COR-L47 (cell line): ENCODE data around the gene AGA.
A peak's percentile ranks its signal among the peaks of the same experiment; 100 is the strongest.

ENCODE experiments used
- DNase-seq: peaks from one replicate; lab custom pipeline; 2025; lab: John Stamatoyannopoulos, UW

The AGA gene

GRCh38 chr4:177447417-177448004, 5.3 kb upstream of the AGA start:
- DNase-seq = no peak

DNA sequence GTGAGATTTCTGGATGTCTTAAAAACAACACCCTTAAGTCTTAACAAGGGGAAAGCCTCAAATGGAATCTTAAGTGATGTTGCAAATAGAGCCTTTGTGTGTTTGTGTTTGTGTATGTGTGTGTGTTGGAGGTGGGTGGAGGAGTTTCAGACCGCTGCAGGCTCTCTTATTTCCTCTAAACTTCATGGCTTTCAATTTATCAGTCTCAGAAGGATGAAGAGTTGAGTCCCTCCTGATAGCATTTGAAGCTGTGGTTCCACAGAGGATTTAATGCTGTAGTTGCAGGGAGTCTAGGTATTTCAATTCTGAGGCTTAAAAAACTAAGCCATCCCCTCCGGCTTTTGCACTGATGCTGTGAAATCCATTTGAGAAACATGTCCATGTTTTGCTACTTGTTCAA, 4.3 kb upstream of the AGA start:
- DNase-seq = no peak

DNA sequence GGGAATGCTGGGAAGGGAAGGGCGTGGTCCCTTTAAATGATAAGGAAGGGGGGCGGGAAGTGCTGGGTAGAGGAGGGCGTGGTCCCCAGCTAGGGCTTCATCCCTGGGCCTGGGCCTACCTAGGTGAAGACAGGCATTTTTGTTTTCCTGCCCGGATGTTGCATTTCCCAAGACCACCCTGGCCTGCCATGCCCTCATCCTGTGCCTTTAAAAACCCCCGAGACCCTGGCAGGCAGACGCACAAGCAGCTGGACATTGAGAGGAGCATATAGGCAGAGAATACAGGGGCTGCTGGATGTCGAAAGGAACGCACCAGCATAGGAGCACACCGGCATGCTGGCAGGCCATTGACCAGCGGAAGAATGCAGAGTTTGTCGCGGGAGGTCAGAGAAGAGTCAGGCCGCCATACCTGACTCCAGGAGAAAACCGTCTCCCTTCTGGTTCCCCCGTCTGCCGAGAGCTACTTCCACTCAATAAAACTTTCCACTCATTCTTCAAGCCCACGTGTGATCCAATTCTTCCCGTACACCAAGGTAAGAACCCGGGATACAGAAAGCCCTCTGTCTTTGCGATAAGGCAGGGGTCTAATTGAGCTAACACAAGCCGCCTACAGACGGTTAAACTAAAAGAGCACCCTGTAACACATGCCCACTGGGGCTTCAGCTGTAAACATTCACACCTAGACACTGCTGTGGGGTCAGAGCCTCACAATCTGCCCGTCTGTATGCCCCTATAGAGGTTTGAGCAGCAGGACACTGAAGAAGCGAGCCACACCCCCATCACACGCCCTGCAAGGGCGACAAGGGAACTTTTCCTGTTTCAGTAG, 2.9 kb upstream of the AGA start:
- DNase-seq = peak; percentile 57

DNA sequence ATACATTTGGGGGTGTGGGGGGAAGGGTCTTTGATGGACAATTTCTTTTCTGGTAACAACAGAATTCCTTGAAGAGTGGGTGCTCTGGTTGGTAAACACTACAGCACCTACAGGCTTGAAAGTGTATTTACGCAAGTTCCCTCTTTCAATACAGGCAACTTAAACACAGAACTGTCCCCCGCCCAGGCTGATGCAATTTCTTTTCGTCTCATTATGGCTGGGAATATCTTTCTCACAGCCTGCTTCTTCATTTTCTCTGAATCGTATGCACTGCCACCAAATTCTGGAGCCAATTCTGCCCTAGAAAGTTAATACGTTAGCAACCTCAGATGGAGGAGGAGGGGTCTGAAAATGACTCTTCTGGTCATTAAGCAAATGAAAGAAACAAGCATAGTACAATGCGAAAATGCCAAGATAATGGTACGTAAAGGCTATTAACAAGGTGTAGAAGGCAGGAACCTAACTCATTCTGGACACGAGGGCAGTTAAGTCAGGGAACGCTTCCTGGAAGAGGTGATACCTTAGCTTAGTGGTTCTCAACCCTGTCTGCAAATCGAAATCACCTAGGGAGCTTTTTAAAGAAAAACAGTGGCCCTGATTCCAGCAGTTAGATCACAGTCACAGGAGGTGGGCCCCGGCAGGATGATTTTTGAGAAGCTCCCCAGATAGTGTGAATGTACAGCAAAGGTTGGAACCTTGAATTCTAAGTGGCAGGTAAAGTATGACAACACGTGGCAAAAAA, 1.0 kb downstream of the AGA start:
- DNase-seq = peak; percentile 6

DNA sequence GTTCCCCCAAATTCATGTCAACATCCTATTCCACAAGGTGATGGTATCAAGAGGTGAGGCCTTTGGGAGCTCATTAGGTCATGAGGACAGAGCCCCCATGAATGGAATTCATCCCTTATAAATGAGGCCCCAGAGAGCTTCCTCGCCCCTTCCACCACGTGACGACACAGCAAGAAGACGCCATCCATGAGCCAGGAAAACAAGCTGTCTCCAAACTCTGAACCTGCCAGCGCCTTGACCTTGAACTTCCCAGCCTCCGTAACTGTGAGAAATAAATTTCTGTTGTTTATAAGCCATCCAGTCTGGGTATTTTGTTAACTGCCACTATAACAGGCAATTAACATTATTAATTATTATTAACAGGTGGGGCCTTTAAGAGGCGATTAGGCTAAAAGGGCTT, 5.8 kb downstream of the AGA start:
- no peak for DNase-seq

DNA sequence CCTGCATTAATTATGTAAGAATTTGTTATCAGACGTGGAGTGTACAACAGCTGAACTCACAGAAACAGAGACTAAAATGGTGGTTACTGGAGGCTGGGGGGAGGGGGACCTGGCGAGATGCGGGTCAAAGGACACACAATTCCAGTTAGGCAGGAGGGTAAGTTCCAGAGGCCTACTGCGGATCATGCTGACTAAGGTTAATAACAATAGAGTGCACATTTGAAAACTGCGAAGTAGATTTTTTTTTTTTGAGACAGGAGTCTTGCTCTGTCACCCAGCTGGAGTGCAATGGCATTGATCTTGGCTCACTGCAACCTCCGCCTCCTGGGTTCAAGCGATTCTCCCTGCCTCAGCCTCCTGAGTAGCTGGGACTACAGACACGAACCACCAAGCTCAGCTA, 7.6 kb downstream of the AGA start:
- no peak for DNase-seq

GRCh38 chr4:177427192-177427591, 15.0 kb downstream of the AGA start:
- no peak for DNase-seq

DNA sequence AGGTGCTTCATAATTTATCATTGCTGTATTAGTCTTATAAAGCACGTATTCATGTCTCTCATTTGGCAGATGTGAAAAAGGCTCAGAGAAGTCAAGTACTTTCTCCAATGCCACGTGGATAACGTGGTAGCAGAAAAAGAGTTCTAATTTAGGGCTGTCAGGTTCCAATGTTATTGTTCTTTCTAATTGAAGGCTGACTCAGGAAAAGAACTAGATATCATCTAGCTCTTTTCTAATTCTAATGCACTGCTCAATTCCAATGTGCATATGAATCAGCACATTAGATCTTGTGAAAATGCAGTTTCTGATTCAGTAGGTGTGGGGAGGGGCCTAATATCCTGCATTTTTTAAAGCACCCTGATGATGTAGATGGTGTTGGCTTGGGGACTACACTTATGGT, 22.8 kb downstream of the AGA start:
- no peak for DNase-seq

GRCh38 chr4:177413656-177414055, 28.6 kb downstream of the AGA start:
- no peak for DNase-seq

- DNase-seq = no peak
These were observed 29.2 kb downstream of the AGA start for GRCh38 chr4:177413076-177413475.

DNA sequence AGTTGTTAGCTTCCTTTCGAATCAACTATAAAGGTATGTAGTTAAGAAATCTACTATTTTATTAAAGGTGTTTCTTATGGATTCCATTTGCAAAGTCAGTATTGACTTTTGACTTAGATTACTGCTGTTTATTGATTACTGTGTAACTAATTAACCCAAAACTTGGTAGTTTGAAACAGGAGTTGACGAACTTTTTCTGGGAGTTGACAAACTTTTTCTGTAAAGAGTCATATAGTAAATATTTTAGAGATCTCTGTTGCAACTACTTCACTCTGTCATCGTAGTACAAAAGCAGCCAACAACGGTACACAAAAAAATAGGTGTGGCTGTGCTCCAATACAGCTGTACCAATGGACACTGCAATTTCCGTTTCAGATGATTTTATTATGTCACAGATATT, 30.2 kb downstream of the AGA start:
- no peak for DNase-seq

DNA sequence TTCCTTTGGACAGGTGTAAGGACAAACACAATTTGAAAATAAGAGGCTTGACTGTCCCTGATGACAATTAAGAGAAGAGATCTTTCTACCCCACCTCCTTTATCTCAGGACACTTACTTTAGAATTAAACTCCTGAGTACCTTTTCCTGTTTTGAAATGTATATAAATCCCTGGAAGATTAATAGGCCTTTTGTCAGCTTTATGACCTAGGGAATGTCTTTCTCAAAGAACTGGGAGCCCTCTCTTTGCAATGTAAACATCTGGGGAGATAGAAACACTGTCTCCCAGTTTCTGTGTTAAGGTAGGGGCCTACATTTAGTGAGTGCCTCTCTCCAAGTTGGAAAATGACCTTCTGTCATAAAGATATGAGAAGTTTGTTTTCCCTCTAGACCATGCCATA, 31.7 kb downstream of the AGA start:
- DNase-seq = no peak

- no peak for DNase-seq
These were observed 34.2 kb downstream of the AGA start for GRCh38 chr4:177408023-177408422.

- no peak for DNase-seq
These were observed 36.7 kb downstream of the AGA start for GRCh38 chr4:177405508-177405907.

- DNase-seq = no peak
These were observed 37.3 kb downstream of the AGA start for GRCh38 chr4:177404986-177405385.

DNA sequence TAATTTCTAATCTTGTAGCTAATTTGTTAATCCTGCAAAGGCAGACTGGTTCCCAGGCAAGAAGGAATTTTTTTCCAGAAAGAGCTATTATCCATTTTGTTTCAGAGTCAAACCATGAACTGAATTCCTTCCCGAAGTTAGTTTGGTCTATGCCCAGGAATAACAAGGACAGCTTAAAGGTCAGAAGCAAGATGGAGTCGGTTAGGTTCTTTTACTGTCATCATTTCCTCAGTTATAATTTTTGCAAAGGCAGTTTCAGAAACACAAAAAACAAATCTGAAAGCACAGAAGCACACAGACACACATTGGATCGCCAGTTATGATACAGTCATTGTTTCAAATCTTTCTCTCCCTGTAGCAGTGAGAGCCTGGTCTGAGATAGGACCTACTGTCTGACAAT, 37.9 kb downstream of the AGA start:
- no peak for DNase-seq

GRCh38 chr4:177403746-177404145, 38.5 kb downstream of the AGA start:
- DNase-seq = no peak

GRCh38 chr4:177401658-177402273, 40.5 kb downstream of the AGA start:
- DNase-seq = no peak

- DNase-seq = no peak
These were observed 42.2 kb downstream of the AGA start for GRCh38 chr4:177400030-177400429.

- DNase-seq = no peak
These were observed 45.9 kb downstream of the AGA start for GRCh38 chr4:177396352-177396751.

DNA sequence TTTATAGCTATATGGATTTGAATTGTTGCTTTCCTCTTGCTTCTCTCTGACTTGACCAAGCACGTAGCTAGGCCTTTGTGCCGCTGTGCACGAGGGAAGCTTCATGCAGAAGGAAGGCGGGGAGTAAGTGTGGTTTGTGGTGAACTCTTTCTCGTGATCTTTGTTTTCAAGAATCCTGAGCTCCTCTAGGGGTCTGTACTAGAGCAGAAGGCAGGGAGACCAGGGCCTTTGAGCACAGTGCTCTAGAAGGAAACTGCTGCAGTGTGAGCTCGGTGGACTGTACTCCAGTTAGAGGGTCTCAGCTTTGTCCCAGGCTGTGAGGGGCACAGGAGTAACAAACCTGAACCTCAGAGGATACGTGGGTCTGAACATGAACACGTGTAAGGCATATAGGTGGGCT, 49.0 kb downstream of the AGA start:
- no peak for DNase-seq

- DNase-seq = no peak
These were observed 50.3 kb downstream of the AGA start for GRCh38 chr4:177391953-177392352.

- no peak for DNase-seq
These were observed 51.0 kb downstream of the AGA start for GRCh38 chr4:177391287-177391686.
